ENCODE data around the gene HLF. TPM values are rescaled to one million over a fixed set of nuclear protein-coding genes. Genes with fewer than 3 reads are reported as not detected.

The HLF gene
- total RNA-seq = 31.6 TPM
- long read RNA-seq, full-length matches to known transcripts = 34 of 51 reads
- long read RNA-seq, partial matches to known transcripts = 0 of 51 reads
- long read RNA-seq, other reads (novel, unspliced or antisense) = 17 of 51 reads

- DNase-seq (peak; percentile 88), ATAC-seq (ENCODE audit: poor library complexity) (peak; percentile 96)
- intact Hi-C loops (cut with DNase I) = no loop called here
Measured at GRCh38 chr17:55264645-55265298, at the start of gene HLF. Gene HLF, plus strand, starts transcription at chr17:55264960. Its CDS starts 525 bp downstream, at chr17:55265485.

GRCh38 chr17:55215711-55216110 lies 49.0 kb upstream of the HLF start:
- ATAC-seq (ENCODE audit: poor library complexity) (no peak), DNase-seq (no peak)
- intact Hi-C loops (cut with DNase I) = no loop called here

GRCh38 chr17:55216888-55217287 lies 47.9 kb upstream of the HLF start:
- DNase-seq (no peak), ATAC-seq (ENCODE audit: poor library complexity) (no peak)
- intact Hi-C loops (cut with DNase I) = no loop called here

- ATAC-seq (ENCODE audit: poor library complexity) = no peak
- DNase-seq = no peak
- intact Hi-C loops (cut with DNase I) = no loop called here
Measured at GRCh38 chr17:55219459-55219858, 45.3 kb upstream of the HLF start.

- DNase-seq (no peak), ATAC-seq (ENCODE audit: poor library complexity) (no peak)
- intact Hi-C loops (cut with DNase I) = no loop called here
Measured at GRCh38 chr17:55219934-55220333, 44.8 kb upstream of the HLF start.

GRCh38 chr17:55223524-55223923 lies 41.2 kb upstream of the HLF start:
- ATAC-seq (ENCODE audit: poor library complexity) (no peak), DNase-seq (no peak)
- intact Hi-C loops (cut with DNase I) = no loop called here

GRCh38 chr17:55224746-55225145 lies 40.0 kb upstream of the HLF start:
- DNase-seq (no peak), ATAC-seq (ENCODE audit: poor library complexity) (no peak)
- intact Hi-C loops (cut with DNase I) = no loop called here

- DNase-seq (no peak), ATAC-seq (ENCODE audit: poor library complexity) (no peak)
- intact Hi-C loops (cut with DNase I) = no loop called here
Measured at GRCh38 chr17:55225237-55225636, 39.5 kb upstream of the HLF start.

- intact Hi-C loops (cut with DNase I) = no loop called here
- no peak for DNase-seq
- no peak for ATAC-seq (ENCODE audit: poor library complexity)
Measured at GRCh38 chr17:55228683-55229192, 36.0 kb upstream of the HLF start.

- no peak for DNase-seq
- intact Hi-C loops (cut with DNase I) = no loop called here
- ATAC-seq (ENCODE audit: poor library complexity) = no peak
Measured at GRCh38 chr17:55229276-55229675, 35.5 kb upstream of the HLF start.

- DNase-seq = no peak
- intact Hi-C loops (cut with DNase I) = loop anchor here (10.0 kb wide), 1 partner anchor 64 kb away; no protein-coding TSS in a partner anchor
- ATAC-seq (ENCODE audit: poor library complexity) = no peak
Measured at GRCh38 chr17:55230716-55231115, 34.0 kb upstream of the HLF start.

- ATAC-seq (ENCODE audit: poor library complexity) = no peak
- intact Hi-C loops (cut with DNase I) = loop anchor here (10.0 kb wide), 1 partner anchor 61 kb away; no protein-coding TSS in a partner anchor
- no peak for DNase-seq
Measured at GRCh38 chr17:55233840-55234239, 30.9 kb upstream of the HLF start.

GRCh38 chr17:55236316-55236715 lies 28.4 kb upstream of the HLF start:
- intact Hi-C loops (cut with DNase I) = loop anchor here (5.0 to 10.0 kb wide), 2 partner anchors 58 to 111 kb away; no protein-coding TSS in a partner anchor
- no peak for ATAC-seq (ENCODE audit: poor library complexity)

GRCh38 chr17:55237268-55237667 lies 27.5 kb upstream of the HLF start:
- DNase-seq (no peak), ATAC-seq (ENCODE audit: poor library complexity) (no peak)
- intact Hi-C loops (cut with DNase I) = loop anchor here (5.0 to 10.0 kb wide), 2 partner anchors 58 to 110 kb away; no protein-coding TSS in a partner anchor

More at GRCh38 chr17:55236316-55236715, 28.4 kb upstream of the HLF start:
- DNase-seq = no peak

GRCh38 chr17:55237841-55238178 lies 26.9 kb upstream of the HLF start:
- DNase-seq (no peak), ATAC-seq (ENCODE audit: poor library complexity) (no peak)
- intact Hi-C loops (cut with DNase I) = loop anchor here (5.0 to 10.0 kb wide), 2 partner anchors 57 to 109 kb away; no protein-coding TSS in a partner anchor

- DNase-seq = peak; percentile 95
- peak; percentile 99 for ATAC-seq (ENCODE audit: poor library complexity)
- intact Hi-C loops (cut with DNase I) = loop anchor here (5.0 to 10.0 kb wide), 2 partner anchors 56 to 109 kb away; no protein-coding TSS in a partner anchor
Measured at GRCh38 chr17:55238179-55238930, 26.4 kb upstream of the HLF start.

- intact Hi-C loops (cut with DNase I) = loop anchor here (5.0 to 10.0 kb wide), 2 partner anchors 56 to 108 kb away; no protein-coding TSS in a partner anchor
- ATAC-seq (ENCODE audit: poor library complexity) (peak; percentile 61), DNase-seq (no peak)
Measured at GRCh38 chr17:55238931-55239297, 25.8 kb upstream of the HLF start.

GRCh38 chr17:55241097-55241496 lies 23.7 kb upstream of the HLF start:
- DNase-seq (no peak), ATAC-seq (ENCODE audit: poor library complexity) (no peak)
- intact Hi-C loops (cut with DNase I) = loop anchor here (2.0 kb wide), 1 partner anchor 16 kb away; no protein-coding TSS in a partner anchor

GRCh38 chr17:55242476-55242875 lies 22.3 kb upstream of the HLF start:
- intact Hi-C loops (cut with DNase I) = no loop called here
- ATAC-seq (ENCODE audit: poor library complexity) (no peak), DNase-seq (no peak)

All from Right ventricle myocardium superior (tissue), 1 donor.